GM12892 (cell line): Measurements from ENCODE around the gene FTHL17.

Experiments used
- POLR2A ChIP-seq: IDR thresholded peaks from 2 replicates; pipeline ENCODE4 v1.6.1; 2011; ENCODE audit warnings: low read depth, low read length, control low read depth
- TAF1 ChIP-seq: IDR thresholded peaks from 2 replicates; pipeline ENCODE4 v1.6.1; 2011; ENCODE audit warnings: low read depth, mild to moderate bottlenecking, control low read depth, low read length, borderline replicate concordance

GRCh38 chrX:31115398-31115797 lies 43.6 kb upstream of the FTHL17 start:
- TF ChIP-seq POLR2A (no peak), TAF1 (no peak)
